SK-N-MC (cell line): Measurements from ENCODE around the gene MS4A18.

Experiments used
- FOXP2 ChIP-seq: optimal IDR thresholded peaks from 2 replicates; pipeline ENCODE3; 2011; ENCODE audit warnings: mild to moderate bottlenecking, moderate library complexity; ENCODE audit not compliant: insufficient read depth; ENCODE audit errors: extremely low read length, control extremely low read depth
- POLR2AphosphoS5 ChIP-seq: IDR thresholded peaks from 2 replicates; pipeline ENCODE4 v1.6.1; 2012; ENCODE audit warnings: mild to moderate bottlenecking, low read depth, low read length, borderline replicate concordance

- TF ChIP-seq POLR2AphosphoS5 (no peak), FOXP2 (no peak)
Measured at GRCh38 chr11:60777106-60777505, 52.6 kb downstream of the MS4A18 start.
